ENCODE results near the gene NFKBIL1. TPM values are rescaled to one million over a fixed set of nuclear protein-coding genes. Genes with fewer than 3 reads are reported as not detected.

The NFKBIL1 gene
- total and polyA plus RNA-seq, 10 of the 15 experiments (the other 5 are each of a cell fraction or from before 2014, with no cell fraction given): 0.19 to 15.1 (median 7.0) TPM

DNA sequence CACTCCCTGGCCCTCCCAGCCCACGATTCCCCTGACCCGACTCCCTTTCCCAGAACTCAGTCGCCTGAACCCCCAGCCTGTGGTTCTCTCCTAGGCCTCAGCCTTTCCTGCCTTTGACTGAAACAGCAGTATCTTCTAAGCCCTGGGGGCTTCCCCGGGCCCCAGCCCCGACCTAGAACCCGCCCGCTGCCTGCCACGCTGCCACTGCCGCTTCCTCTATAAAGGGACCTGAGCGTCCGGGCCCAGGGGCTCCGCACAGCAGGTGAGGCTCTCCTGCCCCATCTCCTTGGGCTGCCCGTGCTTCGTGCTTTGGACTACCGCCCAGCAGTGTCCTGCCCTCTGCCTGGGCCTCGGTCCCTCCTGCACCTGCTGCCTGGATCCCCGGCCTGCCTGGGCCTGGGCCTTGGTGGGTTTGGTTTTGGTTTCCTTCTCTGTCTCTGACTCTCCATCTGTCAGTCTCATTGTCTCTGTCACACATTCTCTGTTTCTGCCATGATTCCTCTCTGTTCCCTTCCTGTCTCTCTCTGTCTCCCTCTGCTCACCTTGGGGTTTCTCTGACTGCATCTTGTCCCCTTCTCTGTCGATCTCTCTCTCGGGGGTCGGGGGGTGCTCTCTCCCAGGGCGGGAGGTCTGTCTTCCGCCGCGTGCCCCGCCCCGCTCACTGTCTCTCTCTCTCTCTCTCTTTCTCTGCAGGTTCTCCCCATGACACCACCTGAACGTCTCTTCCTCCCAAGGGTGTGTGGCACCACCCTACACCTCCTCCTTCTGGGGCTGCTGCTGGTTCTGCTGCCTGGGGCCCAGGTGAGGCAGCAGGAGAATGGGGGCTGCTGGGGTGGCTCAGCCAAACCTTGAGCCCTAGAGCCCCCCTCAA, 24.9 kb downstream of the NFKBIL1 start, which contains the start of gene LTA (continued):
- TF ChIP-seq, protein P1, sequence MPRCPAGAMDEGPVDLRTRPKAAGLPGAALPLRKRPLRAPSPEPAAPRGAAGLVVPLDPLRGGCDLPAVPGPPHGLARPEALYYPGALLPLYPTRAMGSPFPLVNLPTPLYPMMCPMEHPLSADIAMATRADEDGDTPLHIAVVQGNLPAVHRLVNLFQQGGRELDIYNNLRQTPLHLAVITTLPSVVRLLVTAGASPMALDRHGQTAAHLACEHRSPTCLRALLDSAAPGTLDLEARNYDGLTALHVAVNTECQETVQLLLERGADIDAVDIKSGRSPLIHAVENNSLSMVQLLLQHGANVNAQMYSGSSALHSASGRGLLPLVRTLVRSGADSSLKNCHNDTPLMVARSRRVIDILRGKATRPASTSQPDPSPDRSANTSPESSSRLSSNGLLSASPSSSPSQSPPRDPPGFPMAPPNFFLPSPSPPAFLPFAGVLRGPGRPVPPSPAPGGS (IDR thresholded peaks at IDR 0.05; ENCODE audit: borderline replicate concordance, insufficient read depth, low read depth, low read length, poor library complexity, severe bottlenecking): no peak
- no peak for TF ChIP-seq RFX5 (IDR thresholded peaks at IDR 0.05; ENCODE audit: low read depth, low read length)
- TF ChIP-seq, protein P2, sequence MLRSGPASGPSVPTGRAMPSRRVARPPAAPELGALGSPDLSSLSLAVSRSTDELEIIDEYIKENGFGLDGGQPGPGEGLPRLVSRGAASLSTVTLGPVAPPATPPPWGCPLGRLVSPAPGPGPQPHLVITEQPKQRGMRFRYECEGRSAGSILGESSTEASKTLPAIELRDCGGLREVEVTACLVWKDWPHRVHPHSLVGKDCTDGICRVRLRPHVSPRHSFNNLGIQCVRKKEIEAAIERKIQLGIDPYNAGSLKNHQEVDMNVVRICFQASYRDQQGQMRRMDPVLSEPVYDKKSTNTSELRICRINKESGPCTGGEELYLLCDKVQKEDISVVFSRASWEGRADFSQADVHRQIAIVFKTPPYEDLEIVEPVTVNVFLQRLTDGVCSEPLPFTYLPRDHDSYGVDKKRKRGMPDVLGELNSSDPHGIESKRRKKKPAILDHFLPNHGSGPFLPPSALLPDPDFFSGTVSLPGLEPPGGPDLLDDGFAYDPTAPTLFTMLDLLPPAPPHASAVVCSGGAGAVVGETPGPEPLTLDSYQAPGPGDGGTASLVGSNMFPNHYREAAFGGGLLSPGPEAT (IDR thresholded peaks at IDR 0.05; ENCODE audit: low read depth): peak; percentile 50; the same call in 1 of the 2 replicates
- no peak for TF ChIP-seq POLR2AphosphoS2 (IDR thresholded peaks at IDR 0.05; ENCODE audit: low read depth, low read length)
